Brain microvascular endothelial cell (primary cell): ENCODE measurements around the gene SOWAHD.
"Not testable (repeated sequence)": the region's sequence is repeated elsewhere in the genome, so short reads cannot be mapped to it uniquely, and the experiment has no call there.

ENCODE experiments used
- DNase-seq: peaks from one replicate; pipeline ENCODE4 v3.0.0-alpha.2; 2020
- H3K27ac ChIP-seq: fragments of 250-450 bp; sonication (Bioruptor Pico); 2 replicates; pipeline ENCODE4 v1.5.1; 2020; ENCODE audit warnings: mild to moderate bottlenecking, moderate library complexity
- H3K27me3 ChIP-seq: fragments of 250-450 bp; sonication (Bioruptor Pico); replicated peaks from 2 replicates; pipeline ENCODE4 v1.5.1; 2020; ENCODE audit warnings: mild to moderate bottlenecking
- H3K36me3 ChIP-seq: fragments of 250-450 bp; sonication (Bioruptor Pico); replicated peaks from 2 replicates; pipeline ENCODE4 v1.5.1; 2020; ENCODE audit warnings: mild to moderate bottlenecking
- H3K4me3 ChIP-seq: 2 replicates; pipeline ENCODE4 v1.5.1; 2011; ENCODE audit warnings: low read depth, mild to moderate bottlenecking, control low read depth, low read length, moderate library complexity
- CTCF ChIP-seq: IDR thresholded peaks from 2 replicates; pipeline ENCODE4 v1.5.1; 2011; ENCODE audit warnings: low read depth, mild to moderate bottlenecking, moderate library complexity, low read length, control low read depth, inconsistent platforms; ENCODE audit errors: missing control alignments
- in situ Hi-C: cut with HindIII; loops from 2 replicates; pipeline ENCODE4 v1.10.0; 2017; ENCODE audit warnings: low sequenced_read_pairs, low pct_ligation_motif_present

SOWAHD gene

GRCh38 chrX:119736206-119736764, 22.1 kb upstream of the SOWAHD start:
- H3K36me3 ChIP-seq, result no peaks in the 10 kb centered on the region
- in situ Hi-C loops, result no loop called here
- no peak for DNase-seq
- no peaks in the 10 kb centered on the region for H3K27me3 ChIP-seq
- no peak for TF ChIP-seq CTCF
- H3K27ac ChIP-seq, result no peak overlapping the region
- no peak overlapping the region for H3K4me3 ChIP-seq

GRCh38 chrX:119738742-119739141, 19.6 kb upstream of the SOWAHD start:
- no peak overlapping the region for H3K4me3 ChIP-seq
- H3K27ac ChIP-seq, result no peak overlapping the region
- H3K36me3 ChIP-seq, result no peaks in the 10 kb centered on the region
- no peak for TF ChIP-seq CTCF
- H3K27me3 ChIP-seq, result no peaks in the 10 kb centered on the region
- in situ Hi-C loops, result no loop called here
- DNase-seq, result no peak

- no peak overlapping the region for H3K4me3 ChIP-seq
- H3K27ac ChIP-seq, result no peak overlapping the region
- no peaks in the 10 kb centered on the region for H3K27me3 ChIP-seq
- TF ChIP-seq CTCF, result no peak
- DNase-seq, result no peak
- in situ Hi-C loops, result no loop called here
- H3K36me3 ChIP-seq, result no peaks in the 10 kb centered on the region
Observed at GRCh38 chrX:119745283-119745848, 13.0 kb upstream of the SOWAHD start.

- DNase-seq, H3K36me3 ChIP-seq, H3K4me3 ChIP-seq, H3K27ac ChIP-seq, in situ Hi-C loops, H3K27me3 ChIP-seq: not testable (repeated sequence)
Observed at GRCh38 chrX:119750131-119750530, 8.3 kb upstream of the SOWAHD start.

- H3K27ac ChIP-seq, result not testable (repeated sequence)
Observed at GRCh38 chrX:119750751-119751150, 7.6 kb upstream of the SOWAHD start.

GRCh38 chrX:119753001-119753400, 5.4 kb upstream of the SOWAHD start:
- DNase-seq, result no peak
- in situ Hi-C loops, result no loop called here
- no peak overlapping the region for H3K27ac ChIP-seq

More at GRCh38 chrX:119750751-119751150, 7.6 kb upstream of the SOWAHD start:
- H3K27me3 ChIP-seq, DNase-seq, H3K4me3 ChIP-seq, H3K36me3 ChIP-seq, in situ Hi-C loops: not testable (repeated sequence)

More at GRCh38 chrX:119753001-119753400, 5.4 kb upstream of the SOWAHD start:
- Histone ChIP-seq H3K4me3 (no peak overlapping the region), H3K27me3 (no peaks in the 10 kb centered on the region), H3K36me3 (no peaks in the 10 kb centered on the region)
- TF ChIP-seq CTCF, result no peak
